ENCODE measurements around the gene SLC25A42.

GRCh38 chr19:19146865-19147264, 83.1 kb downstream of the SLC25A42 start:
- TF ChIP-seq CTCF (IDR thresholded peaks at IDR 0.05; ENCODE audit: low read length) (no peak), EZH2 (optimal IDR thresholded peaks at IDR 0.05; ENCODE audit: low read depth, low read length) (no peak), EZH2phosphoT487 (IDR thresholded peaks at IDR 0.05; ENCODE audit: low read length) (no peak)
